Bronchial epithelial cell (primary cell): Measurements from ENCODE around the gene ZNF302. TPM values are rescaled to one million over a fixed set of nuclear protein-coding genes. Genes with fewer than 3 reads are reported as not detected.
"Not testable (repeated sequence)": the region's sequence is repeated elsewhere in the genome, so short reads cannot be mapped to it uniquely, and the experiment has no call there.

Experiments
- DNase-seq: peaks from one replicate; pipeline ENCODE4 v3.0.0-alpha.2; 2010; ENCODE audit warnings: low read depth
- FAIRE-seq: peaks from 2 replicates; lab custom pipeline; 2011; peaks lifted over from hg19 to GRCh38; lab: Jason Lieb, UNC
- H3K27me3 ChIP-seq: 2 replicates; pipeline ENCODE4 v1.5.1; 2011; ENCODE audit warnings: low read length; ENCODE audit not compliant: control insufficient read depth, insufficient read depth
- H3K36me3 ChIP-seq: 2 replicates; pipeline ENCODE4 v1.5.1; 2011; ENCODE audit warnings: low read length; ENCODE audit not compliant: control insufficient read depth, insufficient read depth
- H3K4me3 ChIP-seq: 2 replicates; pipeline ENCODE4 v1.5.1; 2011; ENCODE audit warnings: mild to moderate bottlenecking, low read depth, low read length, control low read depth
- total RNA-seq: library from RNA; depleted of rRNA; stranded (reverse); fragments of >200 nt; gene quantifications from 2 replicates; pipeline ENCODE4 v1.2.1, GENCODE V29; 2014
- TF ChIP-seq, protein P1 (sequence below): IDR thresholded peaks from 2 replicates; pipeline ENCODE4 v1.5.1; 2011; ENCODE audit warnings: mild to moderate bottlenecking, moderate library complexity, low read length, control low read depth, inconsistent platforms; ENCODE audit not compliant: insufficient read depth, severe bottlenecking

ZNF302 gene
- total RNA-seq, 1 donor from 2014 or later, result 7.4 TPM

DNA sequence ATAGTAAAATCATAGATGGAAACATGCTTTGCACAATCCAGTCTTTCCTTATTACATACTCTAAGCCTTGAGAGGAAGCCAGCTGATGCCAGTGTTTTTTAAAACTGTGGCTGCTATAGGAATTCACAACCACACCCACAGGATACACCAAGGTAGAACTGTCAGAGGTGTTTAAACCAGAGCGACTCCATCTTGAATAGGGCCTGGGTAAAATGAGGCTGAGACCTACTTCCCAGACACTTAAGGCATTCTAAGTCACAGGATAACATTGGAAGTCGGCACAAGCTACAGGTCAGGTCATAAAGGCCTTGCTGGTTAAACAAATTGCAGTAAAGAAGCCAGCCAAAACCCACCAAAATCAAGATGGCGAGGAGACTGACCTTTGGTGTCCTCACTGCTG, 2.2 kb upstream of the ZNF302 start:
- H3K4me3 ChIP-seq, result no peak overlapping the region
- peaks cover 7% of the 10 kb centered on the region for H3K36me3 ChIP-seq
- DNase-seq (no peak), FAIRE-seq (no peak)
- TF ChIP-seq, protein P1, sequence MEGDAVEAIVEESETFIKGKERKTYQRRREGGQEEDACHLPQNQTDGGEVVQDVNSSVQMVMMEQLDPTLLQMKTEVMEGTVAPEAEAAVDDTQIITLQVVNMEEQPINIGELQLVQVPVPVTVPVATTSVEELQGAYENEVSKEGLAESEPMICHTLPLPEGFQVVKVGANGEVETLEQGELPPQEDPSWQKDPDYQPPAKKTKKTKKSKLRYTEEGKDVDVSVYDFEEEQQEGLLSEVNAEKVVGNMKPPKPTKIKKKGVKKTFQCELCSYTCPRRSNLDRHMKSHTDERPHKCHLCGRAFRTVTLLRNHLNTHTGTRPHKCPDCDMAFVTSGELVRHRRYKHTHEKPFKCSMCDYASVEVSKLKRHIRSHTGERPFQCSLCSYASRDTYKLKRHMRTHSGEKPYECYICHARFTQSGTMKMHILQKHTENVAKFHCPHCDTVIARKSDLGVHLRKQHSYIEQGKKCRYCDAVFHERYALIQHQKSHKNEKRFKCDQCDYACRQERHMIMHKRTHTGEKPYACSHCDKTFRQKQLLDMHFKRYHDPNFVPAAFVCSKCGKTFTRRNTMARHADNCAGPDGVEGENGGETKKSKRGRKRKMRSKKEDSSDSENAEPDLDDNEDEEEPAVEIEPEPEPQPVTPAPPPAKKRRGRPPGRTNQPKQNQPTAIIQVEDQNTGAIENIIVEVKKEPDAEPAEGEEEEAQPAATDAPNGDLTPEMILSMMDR, result no peak
- H3K27me3 ChIP-seq, result no peaks in the 10 kb centered on the region

DNA sequence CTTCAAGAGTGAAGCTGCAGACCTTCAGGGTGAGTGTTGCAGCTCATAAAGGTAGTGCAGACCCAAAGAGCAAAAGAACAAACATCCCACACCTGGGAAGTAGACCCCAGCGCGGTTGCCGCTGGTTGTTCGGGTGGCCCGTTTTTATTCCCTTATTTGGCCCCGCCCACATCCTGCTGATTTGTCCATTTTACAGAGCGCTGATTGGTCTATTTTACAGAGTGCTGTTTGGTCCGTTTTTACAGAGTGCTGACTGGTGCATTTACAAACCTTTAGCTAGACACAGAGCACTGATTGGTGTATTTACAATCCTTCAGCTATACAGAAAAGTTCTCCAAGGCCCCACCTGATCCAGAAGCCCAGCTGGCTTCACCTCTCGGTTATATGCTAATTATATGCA, 1.6 kb upstream of the ZNF302 start:
- peaks cover 7% of the 10 kb centered on the region for H3K36me3 ChIP-seq
- no peak for FAIRE-seq
- H3K4me3 ChIP-seq, result no peak overlapping the region
- TF ChIP-seq, protein P1, result no peak
- no peaks in the 10 kb centered on the region for H3K27me3 ChIP-seq
- no peak for DNase-seq

DNA sequence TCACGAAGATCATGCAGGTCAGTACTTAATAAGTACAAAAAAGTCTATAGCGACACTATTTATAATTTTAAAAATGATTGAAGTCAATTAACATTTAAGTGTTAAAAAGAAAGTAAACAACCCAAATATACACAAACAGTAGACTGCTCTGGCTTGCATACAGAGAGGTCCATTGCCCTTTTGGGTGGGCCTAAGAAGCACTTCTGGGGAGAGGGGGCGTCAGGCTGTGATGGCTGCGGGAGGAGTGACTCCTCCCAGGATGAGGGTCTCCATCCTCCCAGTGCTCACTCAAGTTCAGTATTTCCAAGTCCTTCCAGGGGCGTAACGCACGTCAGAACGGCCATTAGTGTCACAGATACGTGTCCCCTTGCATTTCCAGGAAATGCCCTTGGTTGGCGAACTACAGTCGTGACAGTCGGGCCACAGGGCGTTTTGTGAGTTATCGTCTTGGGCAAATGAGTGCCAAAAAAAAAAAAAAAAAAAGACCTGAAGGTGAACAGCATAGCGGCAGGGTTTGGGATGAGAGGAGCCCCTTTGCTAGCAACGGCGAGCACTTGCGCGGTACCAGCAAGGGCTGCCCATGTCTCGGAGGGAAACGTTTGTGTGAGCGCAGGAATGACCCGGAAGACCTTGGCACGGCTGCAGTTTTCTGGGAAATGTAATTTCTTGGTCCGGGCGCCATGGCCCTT, 637 bp upstream of the ZNF302 start, which contains the start of gene SCGB2B2:
Gene SCGB2B2, minus strand, starts transcription at position 463 of the 689 bp plus-strand sequence. CDS start 82,596 bp downstream, outside the sequence.
- DNase-seq (no peak), FAIRE-seq (no peak)
- H3K36me3 ChIP-seq, result peaks cover 11% of the 10 kb centered on the region
- peak within 1 kb of the TSS; percentile 86 for H3K4me3 ChIP-seq
- TF ChIP-seq, protein P1, result peak; percentile 16
- no peaks in the 10 kb centered on the region for H3K27me3 ChIP-seq

DNA sequence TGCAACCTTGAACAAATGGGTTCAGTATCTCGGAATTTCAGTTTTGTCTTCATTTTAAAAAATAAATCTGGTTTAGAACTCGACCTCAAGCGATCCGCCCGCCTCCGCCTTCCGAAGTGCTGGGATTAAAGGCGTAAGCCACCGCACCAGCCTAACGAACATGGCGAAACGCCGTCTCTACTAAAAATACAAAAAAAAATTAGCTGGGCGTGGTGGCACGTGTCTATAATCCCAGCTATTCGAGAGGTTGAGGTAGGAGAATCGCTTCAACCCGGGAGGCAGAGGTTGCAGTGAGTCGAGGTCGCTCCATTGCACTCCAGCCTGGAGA, 571 bp downstream of the ZNF302 start:
- Histone ChIP-seq H3K36me3 (peaks cover 14% of the 10 kb centered on the region), H3K4me3 (peak overlapping the region; percentile 86), H3K27me3 (no peaks in the 10 kb centered on the region)
- TF ChIP-seq, protein P1, result no peak
- no peak for DNase-seq
- no peak for FAIRE-seq

DNA sequence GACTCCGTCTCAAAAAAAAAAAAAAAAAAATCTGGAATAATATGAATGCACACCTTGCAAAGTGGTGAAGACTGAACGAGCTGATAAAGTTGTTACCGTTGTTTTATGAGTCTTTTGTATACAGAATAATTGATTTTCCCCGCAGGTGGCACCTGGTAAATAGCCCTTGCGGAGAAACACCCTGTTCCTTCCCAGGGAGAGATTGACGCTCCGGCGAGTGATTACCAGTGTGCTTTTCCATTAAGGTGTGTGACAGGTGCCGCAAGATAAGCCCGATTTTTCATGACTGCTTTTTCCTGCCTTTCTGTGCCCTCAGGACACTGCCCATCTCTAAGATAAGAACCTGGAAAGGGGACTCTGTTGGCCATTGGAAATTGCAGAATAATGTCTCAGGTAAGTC, 943 bp downstream of the ZNF302 start:
- TF ChIP-seq, protein P1, result no peak
- H3K36me3 ChIP-seq, result peaks cover 16% of the 10 kb centered on the region
- H3K4me3 ChIP-seq, result peak overlapping the region; percentile 86
- no peak for DNase-seq
- FAIRE-seq, result no peak
- H3K27me3 ChIP-seq, result no peaks in the 10 kb centered on the region

DNA sequence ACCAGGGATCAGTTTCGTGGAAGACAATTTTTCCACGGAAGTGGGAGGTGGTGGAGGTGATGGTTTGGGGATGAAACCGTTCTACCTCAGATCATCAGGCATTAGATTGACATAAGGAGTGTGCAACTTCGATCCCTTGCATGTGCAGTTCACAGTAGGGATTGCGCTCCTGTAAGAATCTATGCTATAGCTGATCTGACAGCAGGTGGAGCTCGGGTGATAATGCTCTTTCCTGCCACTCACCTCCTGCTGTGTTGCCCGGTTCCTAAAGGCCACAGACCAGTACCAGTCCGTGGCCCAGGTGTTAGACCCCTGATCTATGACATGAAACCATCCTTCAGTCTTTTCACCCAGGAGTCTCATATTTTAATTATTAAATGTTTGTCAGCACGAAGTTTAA, 4.0 kb downstream of the ZNF302 start:
- Histone ChIP-seq H3K4me3 (no peak overlapping the region), H3K36me3 (peaks cover 19% of the 10 kb centered on the region), H3K27me3 (no peaks in the 10 kb centered on the region)
- TF ChIP-seq, protein P1, result no peak
- FAIRE-seq (no peak), DNase-seq (no peak)

DNA sequence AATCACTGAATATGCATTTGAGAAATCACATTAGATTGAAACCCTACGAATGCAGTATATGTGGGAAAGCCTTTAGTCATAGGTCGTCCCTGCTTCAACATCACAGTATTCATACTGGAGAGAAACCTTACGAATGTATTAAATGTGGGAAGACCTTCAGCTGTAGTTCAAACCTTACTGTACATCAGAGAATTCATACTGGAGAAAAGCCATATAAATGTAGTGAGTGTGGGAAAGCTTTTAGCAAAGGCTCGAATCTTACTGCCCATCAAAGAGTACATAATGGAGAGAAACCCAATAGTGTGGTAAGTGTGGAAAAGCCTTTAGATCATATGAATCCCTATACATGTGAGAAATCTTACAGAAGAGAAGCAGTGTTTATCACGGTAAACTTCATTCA, 7.8 kb downstream of the ZNF302 start:
- DNase-seq, H3K4me3 ChIP-seq, FAIRE-seq, H3K27me3 ChIP-seq: not testable (repeated sequence)
- H3K36me3 ChIP-seq, result peaks cover 12% of the 10 kb centered on the region
